ENCODE results near the gene FAHD1. TPM values are rescaled to one million over a fixed set of nuclear protein-coding genes. Genes with fewer than 3 reads are reported as not detected.

The FAHD1 gene
- total and polyA plus RNA-seq, 4 donors, result 17.2 to 32.1 (median 25.6) TPM

- H3K4me1 ChIP-seq (ENCODE audit: control insufficient read depth in 5 of 5, insufficient read depth in 5 of 5, low read length in 5 of 5), result peaks cover 6 to 26% (median 10%) of the 10 kb centered on the region in 5 donors
- H3K36me3 ChIP-seq (ENCODE audit: control insufficient read depth in 4 of 4, insufficient read depth in 4 of 4, low read length in 4 of 4), result peaks cover 2 to 7% (median 5%) of the 10 kb centered on the region in 4 donors
- H3K9ac ChIP-seq (ENCODE audit: insufficient read depth in 1 of 2, low read length in 2 of 2), result no peak overlapping the region
- ATAC-seq (ENCODE audit: insufficient read depth, low FRiP score), result no peak
- H3K9me3 ChIP-seq (ENCODE audit: control insufficient read depth in 4 of 4, insufficient read depth in 3 of 4, low read length in 3 of 4), result no peaks in the 10 kb centered on the region
- 70 to 78% methylated on average over 11 of the region's 11 CpGs for WGBS, 2 donors
- TF ChIP-seq CTCF (IDR thresholded peaks at IDR 0.05; ENCODE audit: control extremely low read depth, extremely low read depth), result no peak
- no peak overlapping the region for H3K4me3 ChIP-seq
- H3K27ac ChIP-seq (ENCODE audit: low read depth in 1 of 2, low read length in 1 of 2), result no peak overlapping the region
- H3K27me3 ChIP-seq (ENCODE audit: control insufficient read depth in 3 of 3, insufficient read depth in 3 of 3, low read length in 2 of 3), result no peaks in the 10 kb centered on the region
- no peak for DNase-seq
Measured at GRCh38 chr16:1828645-1829410, 1.8 kb downstream of the FAHD1 start.

- H3K4me3 ChIP-seq, result no peak overlapping the region
Measured at GRCh38 chr16:1830213-1830612, 3.2 kb downstream of the FAHD1 start.

GRCh38 chr16:1831186-1832075 is 4.4 kb downstream of the FAHD1 start:
- ATAC-seq (ENCODE audit: insufficient read depth, low FRiP score), result no peak
- Histone ChIP-seq H3K4me3 (no peak overlapping the region), H3K9ac (ENCODE audit: insufficient read depth in 1 of 2, low read length in 2 of 2) (no peak overlapping the region)

More at GRCh38 chr16:1830213-1830612, 3.2 kb downstream of the FAHD1 start:
- H3K27me3 ChIP-seq (ENCODE audit: control insufficient read depth in 3 of 3, insufficient read depth in 3 of 3, low read length in 2 of 3), result no peaks in the 10 kb centered on the region
- H3K4me1 ChIP-seq (ENCODE audit: control insufficient read depth in 5 of 5, insufficient read depth in 5 of 5, low read length in 5 of 5), result peaks cover 5 to 24% (median 10%) of the 10 kb centered on the region in 5 donors
- H3K27ac ChIP-seq (ENCODE audit: low read depth in 1 of 2, low read length in 1 of 2), result no peak overlapping the region
- no peaks in the 10 kb centered on the region for H3K9me3 ChIP-seq (ENCODE audit: control insufficient read depth in 4 of 4, insufficient read depth in 3 of 4, low read length in 3 of 4)
- no peak for ATAC-seq (ENCODE audit: insufficient read depth, low FRiP score)
- TF ChIP-seq CTCF (IDR thresholded peaks at IDR 0.05; ENCODE audit: control extremely low read depth, extremely low read depth), result no peak
- H3K9ac ChIP-seq (ENCODE audit: insufficient read depth in 1 of 2, low read length in 2 of 2), result no peak overlapping the region
- H3K36me3 ChIP-seq (ENCODE audit: control insufficient read depth in 4 of 4, insufficient read depth in 4 of 4, low read length in 4 of 4), result peaks cover 2 to 7% (median 5%) of the 10 kb centered on the region in 4 donors
- DNase-seq, result no peak
- whole genome bisulfite sequencing, 2 donors, result 67 to 86% methylated on average over 3 of the region's 3 CpGs

More at GRCh38 chr16:1831186-1832075, 4.4 kb downstream of the FAHD1 start:
- no peak for TF ChIP-seq CTCF (IDR thresholded peaks at IDR 0.05; ENCODE audit: control extremely low read depth, extremely low read depth)
- H3K27me3 ChIP-seq (ENCODE audit: control insufficient read depth in 3 of 3, insufficient read depth in 3 of 3, low read length in 2 of 3), result no peaks in the 10 kb centered on the region
- peaks cover 3 to 14% (median 8%) of the 10 kb centered on the region in 5 donors for H3K4me1 ChIP-seq (ENCODE audit: control insufficient read depth in 5 of 5, insufficient read depth in 5 of 5, low read length in 5 of 5)
- no peaks in the 10 kb centered on the region for H3K9me3 ChIP-seq (ENCODE audit: control insufficient read depth in 4 of 4, insufficient read depth in 3 of 4, low read length in 3 of 4)
- no peak overlapping the region for H3K27ac ChIP-seq (ENCODE audit: low read depth in 1 of 2, low read length in 1 of 2)
- 92 to 93% methylated on average over 19 of the region's 19 CpGs for WGBS, 2 donors
- H3K36me3 ChIP-seq (ENCODE audit: control insufficient read depth in 4 of 4, insufficient read depth in 4 of 4, low read length in 4 of 4), result peaks cover 2 to 7% (median 5%) of the 10 kb centered on the region in 4 donors
- no peak for DNase-seq

Data from lung (tissue), 12 donors.